ENCODE measurements around the gene MGAT5. TPM values are rescaled to one million over a fixed set of nuclear protein-coding genes. Genes with fewer than 3 reads are reported as not detected.

The MGAT5 gene, protein sequence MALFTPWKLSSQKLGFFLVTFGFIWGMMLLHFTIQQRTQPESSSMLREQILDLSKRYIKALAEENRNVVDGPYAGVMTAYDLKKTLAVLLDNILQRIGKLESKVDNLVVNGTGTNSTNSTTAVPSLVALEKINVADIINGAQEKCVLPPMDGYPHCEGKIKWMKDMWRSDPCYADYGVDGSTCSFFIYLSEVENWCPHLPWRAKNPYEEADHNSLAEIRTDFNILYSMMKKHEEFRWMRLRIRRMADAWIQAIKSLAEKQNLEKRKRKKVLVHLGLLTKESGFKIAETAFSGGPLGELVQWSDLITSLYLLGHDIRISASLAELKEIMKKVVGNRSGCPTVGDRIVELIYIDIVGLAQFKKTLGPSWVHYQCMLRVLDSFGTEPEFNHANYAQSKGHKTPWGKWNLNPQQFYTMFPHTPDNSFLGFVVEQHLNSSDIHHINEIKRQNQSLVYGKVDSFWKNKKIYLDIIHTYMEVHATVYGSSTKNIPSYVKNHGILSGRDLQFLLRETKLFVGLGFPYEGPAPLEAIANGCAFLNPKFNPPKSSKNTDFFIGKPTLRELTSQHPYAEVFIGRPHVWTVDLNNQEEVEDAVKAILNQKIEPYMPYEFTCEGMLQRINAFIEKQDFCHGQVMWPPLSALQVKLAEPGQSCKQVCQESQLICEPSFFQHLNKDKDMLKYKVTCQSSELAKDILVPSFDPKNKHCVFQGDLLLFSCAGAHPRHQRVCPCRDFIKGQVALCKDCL
- total RNA-seq: 37.6 TPM

- Histone ChIP-seq H3K27me3 (ENCODE audit: control insufficient read depth in 3 of 3, insufficient read depth in 3 of 3, low read length in 3 of 3) (no peaks in the 10 kb centered on the region), H3K4me1 (ENCODE audit: control insufficient read depth in 3 of 3, insufficient read depth in 3 of 3, low read length in 3 of 3) (peaks cover 3 to 8% (median 3%) of the 10 kb centered on the region in 3 donors), H3K9me3 (ENCODE audit: control insufficient read depth in 3 of 3, low read length in 3 of 3) (no peaks in the 10 kb centered on the region), H3K4me3 (ENCODE audit: low read length in 3 of 3) (no peak within 1 kb of the TSS), H3K36me3 (ENCODE audit: control insufficient read depth in 3 of 3, insufficient read depth in 3 of 3, low read length in 3 of 3) (no peaks in the 10 kb centered on the region), H3K27ac (ENCODE audit: low read depth, low read length) (no peak within 1 kb of the TSS), H3K9ac (ENCODE audit: low read depth in 1 of 3, low read length in 3 of 3) (no peak within 1 kb of the TSS)
These were observed at the start of gene MGAT5 for GRCh38 chr2:134253804-134254203. TSS of gene MGAT5 (plus strand) at chr2:134254072. CDS start at chr2:134254404, 332 bp downstream.

- H3K27ac ChIP-seq (ENCODE audit: low read depth, low read length): no peak overlapping the region
- no peak overlapping the region for H3K9ac ChIP-seq (ENCODE audit: low read depth in 1 of 3, low read length in 3 of 3)
- no peaks in the 10 kb centered on the region for H3K36me3 ChIP-seq (ENCODE audit: control insufficient read depth in 3 of 3, insufficient read depth in 3 of 3, low read length in 3 of 3)
- H3K9me3 ChIP-seq (ENCODE audit: control insufficient read depth in 3 of 3, low read length in 3 of 3): no peaks in the 10 kb centered on the region
- H3K4me1 ChIP-seq (ENCODE audit: control insufficient read depth in 3 of 3, insufficient read depth in 3 of 3, low read length in 3 of 3): no peaks in the 10 kb centered on the region
- peaks cover 0 to 2% (median 0%) of the 10 kb centered on the region in 3 donors for H3K27me3 ChIP-seq (ENCODE audit: control insufficient read depth in 3 of 3, insufficient read depth in 3 of 3, low read length in 3 of 3)
- no peak overlapping the region for H3K4me3 ChIP-seq (ENCODE audit: low read length in 3 of 3)
These were observed 48.8 kb upstream of the MGAT5 start for GRCh38 chr2:134205087-134205486.

DNA sequence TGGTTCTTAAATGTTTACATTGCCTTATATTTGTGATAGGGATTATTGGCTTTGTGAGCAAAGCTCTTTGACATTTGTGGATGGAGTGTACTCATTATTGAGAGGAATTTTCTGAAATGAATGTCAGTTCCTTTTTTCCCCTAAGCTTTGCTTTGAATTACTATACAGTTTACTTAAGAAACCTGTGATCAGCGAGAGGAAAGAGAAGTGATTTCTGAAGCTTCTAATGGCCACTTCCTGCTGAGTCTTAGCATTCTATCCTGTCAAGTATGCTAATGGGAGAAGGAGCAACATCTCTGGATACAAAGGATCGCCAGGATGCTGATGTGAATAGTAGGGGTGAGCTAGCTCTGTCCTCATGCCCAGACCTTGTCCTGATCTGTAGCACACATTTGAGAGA lies 47.8 kb upstream of the MGAT5 start:
- H3K4me1 ChIP-seq (ENCODE audit: control insufficient read depth in 3 of 3, insufficient read depth in 3 of 3, low read length in 3 of 3): no peaks in the 10 kb centered on the region
- no peaks in the 10 kb centered on the region for H3K9me3 ChIP-seq (ENCODE audit: control insufficient read depth in 3 of 3, low read length in 3 of 3)
- H3K9ac ChIP-seq (ENCODE audit: low read depth in 1 of 3, low read length in 3 of 3): no peak overlapping the region
- H3K27me3 ChIP-seq (ENCODE audit: control insufficient read depth in 3 of 3, insufficient read depth in 3 of 3, low read length in 3 of 3): no peaks in the 10 kb centered on the region
- H3K36me3 ChIP-seq (ENCODE audit: control insufficient read depth in 3 of 3, insufficient read depth in 3 of 3, low read length in 3 of 3): no peaks in the 10 kb centered on the region
- H3K27ac ChIP-seq (ENCODE audit: low read depth, low read length): no peak overlapping the region
- H3K4me3 ChIP-seq (ENCODE audit: low read length in 3 of 3): no peak overlapping the region

DNA sequence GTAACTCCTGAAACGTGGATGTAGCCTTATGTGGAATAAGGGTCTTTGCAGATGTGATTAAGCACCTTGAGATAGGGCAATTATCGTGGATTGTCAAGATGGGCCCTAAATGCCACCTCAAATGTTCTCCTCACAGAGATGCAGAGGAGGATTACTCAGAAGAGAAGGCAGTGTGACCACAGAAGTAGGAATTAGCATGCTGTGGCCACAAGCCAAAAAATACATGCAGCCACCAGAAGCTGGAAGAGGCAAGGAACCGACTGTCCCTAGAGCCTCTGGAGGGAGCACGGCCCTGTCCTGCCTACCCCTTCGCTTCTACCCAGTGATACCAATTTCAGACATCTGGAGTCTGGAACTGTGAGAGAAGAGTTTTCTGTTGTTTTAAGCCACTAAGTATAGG lies 47.3 kb upstream of the MGAT5 start:
- no peaks in the 10 kb centered on the region for H3K36me3 ChIP-seq (ENCODE audit: control insufficient read depth in 3 of 3, insufficient read depth in 3 of 3, low read length in 3 of 3)
- H3K27me3 ChIP-seq (ENCODE audit: control insufficient read depth in 3 of 3, insufficient read depth in 3 of 3, low read length in 3 of 3): no peaks in the 10 kb centered on the region
- H3K9ac ChIP-seq (ENCODE audit: low read depth in 1 of 3, low read length in 3 of 3): no peak overlapping the region
- H3K9me3 ChIP-seq (ENCODE audit: control insufficient read depth in 3 of 3, low read length in 3 of 3): no peaks in the 10 kb centered on the region
- no peak overlapping the region for H3K4me3 ChIP-seq (ENCODE audit: low read length in 3 of 3)
- H3K4me1 ChIP-seq (ENCODE audit: control insufficient read depth in 3 of 3, insufficient read depth in 3 of 3, low read length in 3 of 3): no peaks in the 10 kb centered on the region
- H3K27ac ChIP-seq (ENCODE audit: low read depth, low read length): no peak overlapping the region

DNA sequence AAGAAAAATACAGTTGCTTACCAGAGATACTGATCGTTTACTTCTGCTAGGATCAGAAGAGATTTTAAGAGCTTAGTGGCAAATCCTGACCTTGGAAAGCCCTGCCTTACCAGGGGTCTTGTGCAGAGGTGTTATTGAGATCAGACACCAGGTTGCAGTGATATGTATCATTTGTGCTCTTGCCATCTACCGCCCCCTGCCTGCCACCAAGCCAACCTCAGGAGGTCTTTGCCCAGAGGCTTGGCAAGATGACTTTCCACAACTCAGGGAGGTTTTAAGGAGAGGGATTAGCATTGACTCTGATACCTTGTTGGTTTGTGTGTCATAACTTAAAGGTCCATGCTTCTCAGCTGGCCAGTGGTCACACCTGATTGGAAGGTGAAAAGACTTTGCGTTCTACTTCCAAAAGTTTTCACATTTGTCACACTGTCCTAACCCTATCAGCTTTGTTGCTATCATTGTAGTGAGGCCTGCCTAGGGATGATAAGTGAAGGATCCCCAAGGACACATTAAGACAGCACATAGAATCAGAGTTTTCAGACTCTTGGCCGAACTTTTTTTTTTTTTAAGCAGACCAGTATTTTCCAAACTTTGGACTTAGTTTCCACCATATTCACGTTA lies 46.2 kb upstream of the MGAT5 start:
- H3K36me3 ChIP-seq (ENCODE audit: control insufficient read depth in 3 of 3, insufficient read depth in 3 of 3, low read length in 3 of 3): no peaks in the 10 kb centered on the region
- H3K27ac ChIP-seq (ENCODE audit: low read depth, low read length): no peak overlapping the region
- H3K9me3 ChIP-seq (ENCODE audit: control insufficient read depth in 3 of 3, low read length in 3 of 3): no peaks in the 10 kb centered on the region

DNA sequence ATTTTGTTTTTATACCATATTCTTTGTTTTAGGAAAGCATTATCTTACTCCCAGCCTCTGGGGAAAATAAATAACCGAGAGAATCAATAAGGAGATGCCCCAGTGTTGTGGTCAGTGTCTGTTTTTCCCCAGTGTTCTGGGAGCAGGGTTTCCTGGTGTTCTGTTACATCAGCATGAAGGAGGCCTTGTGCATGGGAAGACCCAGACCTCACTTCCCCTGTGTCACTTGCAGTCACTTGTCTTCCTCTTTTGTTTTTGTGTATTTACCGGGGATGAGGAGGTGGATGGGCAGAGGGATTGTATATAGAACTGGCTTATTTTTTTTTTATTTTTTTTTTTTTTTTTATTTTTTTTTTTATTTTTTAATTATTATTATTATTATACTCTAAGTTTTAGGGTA lies 45.0 kb upstream of the MGAT5 start:
- H3K4me3 ChIP-seq (ENCODE audit: low read length in 3 of 3): no peak overlapping the region
- no peaks in the 10 kb centered on the region for H3K36me3 ChIP-seq (ENCODE audit: control insufficient read depth in 3 of 3, insufficient read depth in 3 of 3, low read length in 3 of 3)
- peak overlapping the region; percentile 23 for H3K27ac ChIP-seq (ENCODE audit: low read depth, low read length)
- H3K4me1 ChIP-seq (ENCODE audit: control insufficient read depth in 3 of 3, insufficient read depth in 3 of 3, low read length in 3 of 3): no peaks in the 10 kb centered on the region
- no peak overlapping the region for H3K9ac ChIP-seq (ENCODE audit: low read depth in 1 of 3, low read length in 3 of 3)
- H3K27me3 ChIP-seq (ENCODE audit: control insufficient read depth in 3 of 3, insufficient read depth in 3 of 3, low read length in 3 of 3): no peaks in the 10 kb centered on the region
- no peaks in the 10 kb centered on the region for H3K9me3 ChIP-seq (ENCODE audit: control insufficient read depth in 3 of 3, low read length in 3 of 3)

More for the DNA sequence above, 46.2 kb upstream of the MGAT5 start:
- H3K27me3 ChIP-seq (ENCODE audit: control insufficient read depth in 3 of 3, insufficient read depth in 3 of 3, low read length in 3 of 3): no peaks in the 10 kb centered on the region
- H3K4me1 ChIP-seq (ENCODE audit: control insufficient read depth in 3 of 3, insufficient read depth in 3 of 3, low read length in 3 of 3): no peaks in the 10 kb centered on the region
- H3K9ac ChIP-seq (ENCODE audit: low read depth in 1 of 3, low read length in 3 of 3): no peak overlapping the region
- no peak overlapping the region for H3K4me3 ChIP-seq (ENCODE audit: low read length in 3 of 3)

GRCh38 chr2:134212746-134213145 lies 41.1 kb upstream of the MGAT5 start:
- Histone ChIP-seq H3K9ac (ENCODE audit: low read depth in 1 of 3, low read length in 3 of 3) (no peak overlapping the region), H3K4me1 (ENCODE audit: control insufficient read depth in 3 of 3, insufficient read depth in 3 of 3, low read length in 3 of 3) (peaks cover 0 to 2% (median 0%) of the 10 kb centered on the region in 3 donors), H3K27me3 (ENCODE audit: control insufficient read depth in 3 of 3, insufficient read depth in 3 of 3, low read length in 3 of 3) (no peaks in the 10 kb centered on the region), H3K36me3 (ENCODE audit: control insufficient read depth in 3 of 3, insufficient read depth in 3 of 3, low read length in 3 of 3) (no peaks in the 10 kb centered on the region), H3K9me3 (ENCODE audit: control insufficient read depth in 3 of 3, low read length in 3 of 3) (no peaks in the 10 kb centered on the region), H3K27ac (ENCODE audit: low read depth, low read length) (no peak overlapping the region), H3K4me3 (ENCODE audit: low read length in 3 of 3) (no peak overlapping the region)

DNA sequence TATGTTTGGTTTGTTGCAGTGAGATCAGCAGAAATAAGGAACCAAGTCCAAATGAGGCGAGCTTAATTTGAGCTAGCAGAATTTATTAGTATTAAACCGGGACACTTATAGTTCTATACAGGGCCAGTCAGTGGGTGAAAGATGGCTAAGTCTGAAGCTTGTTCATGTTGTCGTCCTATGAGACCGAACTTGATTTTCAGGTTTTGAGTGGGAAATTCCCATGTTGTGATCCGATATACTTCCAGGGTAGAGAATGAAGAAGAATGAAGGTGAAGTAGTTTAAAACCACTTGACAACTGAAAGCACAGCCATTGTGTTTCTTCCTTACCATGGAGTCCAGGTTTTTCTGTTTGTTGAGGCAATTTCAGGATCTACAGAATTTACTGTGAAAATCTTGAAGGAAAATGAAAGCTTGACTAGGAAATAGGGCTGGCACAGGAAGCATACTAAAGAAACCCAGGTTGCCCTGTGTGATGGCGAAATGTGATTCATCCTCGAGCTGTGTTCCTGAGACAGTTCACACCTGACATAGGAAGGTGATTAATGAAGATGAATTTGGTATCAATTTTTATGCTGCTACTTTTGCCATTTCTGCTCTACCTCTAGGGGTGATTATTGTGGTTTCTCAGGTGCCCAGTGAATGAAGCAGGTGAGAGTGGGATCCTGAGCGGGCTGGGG lies 37.6 kb upstream of the MGAT5 start:
- no peaks in the 10 kb centered on the region for H3K36me3 ChIP-seq (ENCODE audit: control insufficient read depth in 3 of 3, insufficient read depth in 3 of 3, low read length in 3 of 3)
- H3K4me1 ChIP-seq (ENCODE audit: control insufficient read depth in 3 of 3, insufficient read depth in 3 of 3, low read length in 3 of 3): peaks cover 0 to 23% (median 2%) of the 10 kb centered on the region in 3 donors
- H3K4me3 ChIP-seq (ENCODE audit: low read length in 3 of 3): no peak overlapping the region
- H3K27ac ChIP-seq (ENCODE audit: low read depth, low read length): no peak overlapping the region
- no peaks in the 10 kb centered on the region for H3K27me3 ChIP-seq (ENCODE audit: control insufficient read depth in 3 of 3, insufficient read depth in 3 of 3, low read length in 3 of 3)
- H3K9ac ChIP-seq (ENCODE audit: low read depth in 1 of 3, low read length in 3 of 3): no peak overlapping the region
- no peaks in the 10 kb centered on the region for H3K9me3 ChIP-seq (ENCODE audit: control insufficient read depth in 3 of 3, low read length in 3 of 3)

DNA sequence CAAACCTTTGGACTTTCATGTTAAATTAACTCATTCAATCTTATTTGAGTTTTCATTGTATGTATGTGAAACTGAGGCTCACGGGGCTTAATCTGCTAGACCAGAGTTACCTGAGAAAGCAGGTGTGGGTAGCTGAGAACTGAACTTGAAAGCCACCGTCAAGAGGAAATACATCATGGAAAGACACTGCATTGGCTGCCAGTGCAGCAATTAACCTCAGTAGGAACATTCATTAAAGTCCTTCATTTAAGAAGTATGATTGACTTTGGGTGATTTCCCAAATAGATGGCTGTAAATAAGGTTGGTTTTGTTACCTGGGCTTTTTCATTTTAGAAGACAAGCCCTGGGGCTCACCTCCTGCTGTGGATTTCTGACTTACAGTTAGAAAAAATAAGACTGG lies 36.5 kb upstream of the MGAT5 start:
- Histone ChIP-seq H3K9ac (ENCODE audit: low read depth in 1 of 3, low read length in 3 of 3) (no peak overlapping the region), H3K4me1 (ENCODE audit: control insufficient read depth in 3 of 3, insufficient read depth in 3 of 3, low read length in 3 of 3) (peaks cover 0 to 23% (median 2%) of the 10 kb centered on the region in 3 donors), H3K4me3 (ENCODE audit: low read length in 3 of 3) (no peak overlapping the region), H3K36me3 (ENCODE audit: control insufficient read depth in 3 of 3, insufficient read depth in 3 of 3, low read length in 3 of 3) (no peaks in the 10 kb centered on the region), H3K9me3 (ENCODE audit: control insufficient read depth in 3 of 3, low read length in 3 of 3) (no peaks in the 10 kb centered on the region), H3K27me3 (ENCODE audit: control insufficient read depth in 3 of 3, insufficient read depth in 3 of 3, low read length in 3 of 3) (no peaks in the 10 kb centered on the region), H3K27ac (ENCODE audit: low read depth, low read length) (no peak overlapping the region)

Data from skeletal muscle tissue (tissue), 4 donors.